Skeletal muscle tissue (tissue), 4 donors: ENCODE results near the gene IL22RA1. TPM values are rescaled to one million over a fixed set of nuclear protein-coding genes. Genes with fewer than 3 reads are reported as not detected.

Experiments used
- H3K27ac ChIP-seq: one replicate; pipeline ENCODE4 v1.7.0; 2013; ENCODE audit warnings: mild to moderate bottlenecking, low read depth, low read length, inconsistent platforms
- H3K27me3 ChIP-seq, 3 donors: one replicate each; pipeline ENCODE4 v1.7.0; 2013; ENCODE audit warnings: low read length in 3 of 3; ENCODE audit not compliant: control insufficient read depth in 3 of 3, insufficient read depth in 3 of 3
- H3K36me3 ChIP-seq, 3 donors: one replicate each; pipeline ENCODE4 v1.7.0; 2013; ENCODE audit warnings: low read length in 3 of 3; ENCODE audit not compliant: control insufficient read depth in 3 of 3, insufficient read depth in 3 of 3
- H3K4me1 ChIP-seq, 3 donors: one replicate each; pipeline ENCODE4 v1.7.0; 2013; ENCODE audit warnings: low read length in 3 of 3, mild to moderate bottlenecking in 3 of 3; ENCODE audit not compliant: control insufficient read depth in 3 of 3, insufficient read depth in 3 of 3
- H3K4me3 ChIP-seq, 3 donors: one replicate each; pipeline ENCODE4 v1.7.0; 2013; ENCODE audit warnings: low read length in 3 of 3
- H3K9ac ChIP-seq, 3 donors: one replicate each; pipeline ENCODE4 v1.7.0; 2013; ENCODE audit warnings: low read length in 3 of 3, mild to moderate bottlenecking in 3 of 3, moderate library complexity in 2 of 3, low read depth in 1 of 3
- H3K9me3 ChIP-seq, 3 donors: one replicate each; pipeline ENCODE4 v1.7.0; 2013; ENCODE audit warnings: low read length in 3 of 3; ENCODE audit not compliant: control insufficient read depth in 3 of 3
- total RNA-seq: library from RNA; depleted of rRNA; stranded (reverse); fragments of >200 nt; gene quantifications from one replicate; pipeline ENCODE4 v1.2.3, GENCODE V29; 2014
- donor health status: Osteomylitis.

The IL22RA1 gene
- total RNA-seq, 1 donor from 2014 or later: not detected

DNA sequence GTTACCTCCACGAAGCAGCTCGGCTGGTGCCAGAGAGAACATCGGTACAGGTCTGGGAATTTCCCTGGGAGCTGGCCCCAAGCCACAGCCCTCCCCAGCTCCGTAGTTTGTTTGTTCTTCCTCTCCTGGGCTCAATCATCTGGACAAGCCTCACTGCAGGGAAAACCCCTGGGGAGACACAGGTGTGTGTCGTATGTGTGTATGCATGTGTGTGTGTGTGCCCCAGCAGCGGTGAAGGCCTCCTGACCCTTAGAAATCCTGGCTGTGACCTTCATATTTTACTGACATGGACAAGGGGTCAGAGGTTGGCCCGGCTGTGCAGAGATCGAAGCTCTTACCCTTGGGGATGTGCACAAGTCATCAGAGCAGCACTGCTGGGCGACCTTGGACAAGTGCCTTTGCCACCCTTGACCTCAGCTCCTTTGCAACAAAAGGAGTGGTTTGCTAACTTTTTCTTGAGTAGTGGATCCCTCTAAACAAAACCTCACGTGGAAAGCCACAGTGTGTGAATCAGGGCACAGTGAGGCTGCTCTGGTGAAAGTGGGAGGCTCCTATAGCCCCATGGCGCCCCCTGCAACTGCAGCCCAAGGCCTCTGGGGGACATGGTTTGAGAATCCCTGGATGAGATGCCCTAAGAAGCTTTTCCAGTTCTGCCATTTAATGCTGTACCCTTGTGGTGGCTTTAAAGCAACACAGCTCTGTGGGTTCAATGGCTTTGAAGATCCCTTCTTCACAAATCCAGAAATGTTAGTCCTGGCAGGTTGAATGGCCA is 12.3 kb upstream of the IL22RA1 start:
- H3K9me3 ChIP-seq: no peaks in the 10 kb centered on the region
- H3K4me1 ChIP-seq: peaks cover 11 to 19% (median 18%) of the 10 kb centered on the region in 3 donors
- no peak overlapping the region for H3K4me3 ChIP-seq
- peak overlapping the region in 1 of 3 donors; percentile 40 for H3K9ac ChIP-seq
- H3K27ac ChIP-seq: no peak overlapping the region
- peaks cover 0 to 10% (median 0%) of the 10 kb centered on the region in 3 donors for H3K27me3 ChIP-seq
- H3K36me3 ChIP-seq: no peaks in the 10 kb centered on the region

DNA sequence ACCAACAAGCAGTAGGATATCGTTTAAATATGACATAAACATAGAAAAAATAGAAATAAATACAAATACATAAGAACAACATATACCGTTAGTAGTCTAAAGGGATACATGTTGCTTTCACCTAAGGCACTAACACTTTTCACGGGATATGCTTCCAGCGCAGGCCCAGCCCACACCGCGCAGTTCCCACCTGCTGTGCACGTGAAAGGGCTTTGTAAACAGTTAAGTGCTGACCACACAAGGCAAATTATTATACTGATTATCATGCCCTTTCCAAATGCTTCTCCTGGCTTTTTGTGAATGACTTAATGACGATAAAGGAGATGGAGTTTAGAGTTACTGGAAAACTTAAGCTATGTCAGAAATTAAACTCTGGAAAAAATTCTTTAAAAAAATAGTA is 11.3 kb upstream of the IL22RA1 start:
- Histone ChIP-seq H3K36me3 (no peaks in the 10 kb centered on the region), H3K27ac (no peak overlapping the region), H3K4me3 (no peak overlapping the region), H3K4me1 (peaks cover 11 to 24% (median 21%) of the 10 kb centered on the region in 3 donors), H3K9me3 (no peaks in the 10 kb centered on the region), H3K27me3 (peaks cover 0 to 10% (median 0%) of the 10 kb centered on the region in 3 donors), H3K9ac (no peak overlapping the region)

DNA sequence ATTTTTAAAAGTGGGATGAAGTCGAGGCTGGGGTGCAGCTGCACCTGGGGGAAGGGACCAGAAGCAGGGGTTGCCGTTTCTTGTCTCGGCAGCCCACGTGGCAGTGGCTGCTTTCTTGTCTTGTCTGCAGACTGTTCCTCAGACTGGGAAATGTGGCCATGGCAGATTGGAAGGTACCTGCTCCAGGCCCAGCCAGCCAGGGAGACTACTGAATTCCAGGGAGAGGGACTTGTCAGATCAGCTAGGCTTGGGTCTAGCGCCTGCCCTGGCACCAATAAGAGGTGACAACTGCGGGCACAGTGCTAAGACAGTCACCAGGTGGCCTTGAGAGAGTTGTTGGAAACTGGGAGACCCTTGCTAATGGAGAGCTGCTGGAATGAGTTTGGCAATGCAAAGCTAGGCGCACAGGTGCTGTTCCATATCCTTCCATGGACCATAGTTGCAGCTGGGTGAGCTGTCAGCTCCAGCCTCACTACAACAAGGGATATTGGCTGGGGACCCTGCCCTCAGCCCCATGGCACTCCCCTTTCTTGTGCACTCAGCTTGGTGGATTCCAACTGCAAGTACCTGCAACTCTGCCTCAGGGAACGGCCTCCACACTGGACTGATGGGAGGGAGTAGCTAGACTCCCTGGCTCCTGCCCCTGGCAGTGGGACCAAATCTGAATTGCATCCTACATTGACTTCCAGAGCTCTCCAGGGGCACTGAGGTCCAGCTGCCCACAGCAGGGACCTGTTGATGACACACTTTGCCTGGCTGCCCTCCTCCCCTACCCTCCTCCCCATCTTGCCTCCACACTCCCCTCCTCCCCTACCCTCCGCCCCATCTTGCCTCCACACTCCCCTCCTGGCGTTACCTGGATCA is 9.9 kb upstream of the IL22RA1 start:
- H3K9me3 ChIP-seq: no peaks in the 10 kb centered on the region
- H3K27me3 ChIP-seq: peaks cover 0 to 10% (median 0%) of the 10 kb centered on the region in 3 donors
- no peak overlapping the region for H3K9ac ChIP-seq
- no peak overlapping the region for H3K27ac ChIP-seq
- H3K4me1 ChIP-seq: peaks cover 6 to 17% (median 14%) of the 10 kb centered on the region in 3 donors
- no peaks in the 10 kb centered on the region for H3K36me3 ChIP-seq
- H3K4me3 ChIP-seq: no peak overlapping the region

DNA sequence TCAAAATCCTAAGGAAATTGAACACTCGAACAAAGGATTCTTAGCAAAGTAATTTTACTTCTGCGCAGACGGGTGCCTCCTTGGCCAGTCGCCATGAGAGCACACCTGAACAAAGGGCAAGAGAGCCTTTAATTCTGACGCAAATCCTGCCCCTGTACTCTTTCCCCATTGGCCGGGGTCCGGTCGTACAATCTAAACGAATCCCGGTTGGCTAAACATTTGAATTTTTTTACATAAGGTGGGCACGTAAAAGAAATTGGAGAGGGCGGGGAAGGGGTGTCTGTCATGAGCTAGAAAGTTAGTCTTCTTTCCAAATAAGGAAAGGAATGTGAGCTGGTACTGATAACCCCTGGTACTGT is 8.2 kb upstream of the IL22RA1 start:
- Histone ChIP-seq H3K27me3 (peaks cover 0 to 10% (median 0%) of the 10 kb centered on the region in 3 donors), H3K9me3 (no peaks in the 10 kb centered on the region), H3K27ac (no peak overlapping the region), H3K4me3 (no peak overlapping the region), H3K9ac (no peak overlapping the region), H3K4me1 (peaks cover 0 to 11% (median 9%) of the 10 kb centered on the region in 3 donors), H3K36me3 (no peaks in the 10 kb centered on the region)

DNA sequence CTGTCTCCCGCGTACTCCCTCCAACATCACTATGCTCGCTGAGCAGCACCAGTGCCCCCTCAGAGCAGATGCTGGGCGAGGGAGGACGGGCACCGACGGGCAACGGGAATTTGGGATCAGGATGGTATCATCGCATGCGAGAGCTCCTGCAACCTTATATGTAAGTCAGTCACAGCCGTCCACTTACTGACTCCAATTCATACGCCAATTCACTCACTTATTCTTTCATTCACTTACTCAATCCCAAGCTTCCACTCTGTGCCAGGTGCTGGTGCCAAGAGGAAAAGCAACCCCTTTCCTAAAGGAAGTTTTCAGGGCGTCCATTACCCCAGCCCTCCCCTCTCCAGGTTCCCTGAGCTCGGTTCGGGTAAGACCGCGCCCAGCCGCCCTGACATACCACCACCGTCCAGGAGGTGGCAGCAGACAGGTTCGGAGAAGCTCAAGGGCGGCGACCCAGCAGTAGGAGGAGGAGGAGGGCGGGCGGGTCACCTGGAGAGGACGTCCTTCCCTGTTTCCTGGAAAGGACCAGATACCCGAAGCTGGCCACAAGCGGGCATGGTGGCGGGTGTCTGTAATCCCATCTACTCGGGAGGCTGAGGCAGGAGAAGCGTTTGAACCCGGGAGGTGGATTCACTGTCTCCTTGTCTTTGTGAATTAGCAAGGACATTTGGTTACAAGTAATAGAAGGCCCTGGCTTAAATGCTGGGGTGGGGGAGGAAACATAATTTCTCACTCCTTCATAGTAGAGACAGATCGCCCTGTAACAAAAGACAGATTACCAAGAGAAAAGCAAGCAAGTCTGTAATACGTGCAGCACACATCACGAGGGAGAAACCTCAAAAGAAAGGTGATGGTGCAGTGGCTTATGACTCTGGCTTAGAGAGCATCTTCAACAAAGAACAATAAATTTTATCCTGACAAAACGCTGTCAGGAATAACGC is 7.6 kb upstream of the IL22RA1 start:
- Histone ChIP-seq H3K27me3 (peaks cover 0 to 10% (median 0%) of the 10 kb centered on the region in 3 donors), H3K4me3 (peak overlapping the region; percentile 38 to 56 (median 56)), H3K9me3 (no peaks in the 10 kb centered on the region), H3K36me3 (no peaks in the 10 kb centered on the region), H3K27ac (no peak overlapping the region), H3K4me1 (peaks cover 0 to 11% (median 9%) of the 10 kb centered on the region in 3 donors), H3K9ac (peak overlapping the region in 2 of 3 donors; percentile 43 to 64)

DNA sequence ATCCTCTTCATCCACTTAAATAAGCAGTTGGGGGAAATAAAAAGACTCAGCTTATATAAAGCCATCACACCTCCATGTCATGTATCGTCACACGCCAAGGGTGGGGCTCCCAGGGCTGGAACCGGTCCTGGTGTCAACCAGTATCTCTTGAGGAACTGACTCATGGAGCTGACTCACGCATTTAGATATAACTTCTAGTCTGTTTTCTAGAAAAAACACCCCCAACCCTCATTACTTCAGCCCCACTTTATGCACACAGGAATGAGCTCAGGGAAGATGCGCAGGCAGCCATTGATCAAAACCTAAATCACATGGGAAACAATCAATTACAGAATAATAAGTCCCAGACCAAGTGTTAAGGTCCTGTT is 6.9 kb upstream of the IL22RA1 start:
- peaks cover 0 to 10% (median 0%) of the 10 kb centered on the region in 3 donors for H3K27me3 ChIP-seq
- no peaks in the 10 kb centered on the region for H3K9me3 ChIP-seq
- H3K9ac ChIP-seq: peak overlapping the region in 1 of 3 donors; percentile 43
- no peak overlapping the region for H3K27ac ChIP-seq
- peak overlapping the region in 2 of 3 donors; percentile 56 for H3K4me3 ChIP-seq
- H3K4me1 ChIP-seq: peaks cover 0 to 11% (median 9%) of the 10 kb centered on the region in 3 donors
- no peaks in the 10 kb centered on the region for H3K36me3 ChIP-seq

DNA sequence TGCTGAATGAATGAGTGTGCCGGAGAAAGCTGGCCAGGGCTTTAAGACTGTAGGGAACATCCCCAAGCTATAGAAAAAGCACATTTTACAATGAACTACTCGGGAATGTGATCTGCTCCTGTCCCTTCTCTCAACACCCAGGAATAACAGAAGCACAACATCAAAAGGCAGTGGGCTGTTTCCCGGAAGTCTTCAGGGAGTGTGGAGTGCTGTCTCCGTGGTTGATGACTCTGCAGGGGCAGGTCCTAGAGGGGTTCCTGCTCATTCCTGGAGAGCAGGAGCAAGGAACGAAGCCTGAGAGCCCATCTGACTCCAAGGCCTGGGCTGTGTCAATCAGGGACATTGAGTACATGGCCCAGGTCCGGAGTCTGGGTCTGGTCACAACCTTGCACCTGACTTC is 4.9 kb upstream of the IL22RA1 start:
- Histone ChIP-seq H3K9ac (no peak overlapping the region), H3K4me3 (no peak overlapping the region), H3K27me3 (peaks cover 0 to 7% (median 0%) of the 10 kb centered on the region in 3 donors), H3K4me1 (peaks cover 0 to 12% (median 9%) of the 10 kb centered on the region in 3 donors), H3K27ac (no peak overlapping the region), H3K9me3 (no peaks in the 10 kb centered on the region), H3K36me3 (no peaks in the 10 kb centered on the region)

DNA sequence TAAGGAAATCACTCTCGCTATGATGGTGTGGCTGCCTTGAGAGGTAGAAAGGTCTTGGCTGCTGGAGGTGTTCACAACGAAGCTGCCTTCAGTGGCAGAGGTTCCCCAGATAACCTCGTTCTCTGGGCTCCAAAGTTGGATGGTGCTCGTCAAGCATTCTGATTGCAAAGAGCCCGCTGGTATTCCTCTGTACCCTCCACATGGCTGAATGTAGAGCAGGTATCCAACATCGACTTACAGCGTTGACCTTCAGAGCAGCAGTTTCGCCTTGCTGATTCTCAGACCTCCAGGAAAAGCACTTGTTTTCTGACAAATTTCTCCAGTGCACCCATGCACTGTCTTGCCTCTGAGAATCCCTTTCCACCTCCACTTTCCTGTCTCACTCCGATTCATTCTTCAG is 4.3 kb upstream of the IL22RA1 start:
- Histone ChIP-seq H3K27me3 (peaks cover 0 to under 1% (median 0%) of the 10 kb centered on the region in 3 donors), H3K4me3 (no peak overlapping the region), H3K9ac (no peak overlapping the region), H3K4me1 (peaks cover 0 to 19% (median 15%) of the 10 kb centered on the region in 3 donors), H3K36me3 (no peaks in the 10 kb centered on the region), H3K9me3 (no peaks in the 10 kb centered on the region), H3K27ac (no peak overlapping the region)

DNA sequence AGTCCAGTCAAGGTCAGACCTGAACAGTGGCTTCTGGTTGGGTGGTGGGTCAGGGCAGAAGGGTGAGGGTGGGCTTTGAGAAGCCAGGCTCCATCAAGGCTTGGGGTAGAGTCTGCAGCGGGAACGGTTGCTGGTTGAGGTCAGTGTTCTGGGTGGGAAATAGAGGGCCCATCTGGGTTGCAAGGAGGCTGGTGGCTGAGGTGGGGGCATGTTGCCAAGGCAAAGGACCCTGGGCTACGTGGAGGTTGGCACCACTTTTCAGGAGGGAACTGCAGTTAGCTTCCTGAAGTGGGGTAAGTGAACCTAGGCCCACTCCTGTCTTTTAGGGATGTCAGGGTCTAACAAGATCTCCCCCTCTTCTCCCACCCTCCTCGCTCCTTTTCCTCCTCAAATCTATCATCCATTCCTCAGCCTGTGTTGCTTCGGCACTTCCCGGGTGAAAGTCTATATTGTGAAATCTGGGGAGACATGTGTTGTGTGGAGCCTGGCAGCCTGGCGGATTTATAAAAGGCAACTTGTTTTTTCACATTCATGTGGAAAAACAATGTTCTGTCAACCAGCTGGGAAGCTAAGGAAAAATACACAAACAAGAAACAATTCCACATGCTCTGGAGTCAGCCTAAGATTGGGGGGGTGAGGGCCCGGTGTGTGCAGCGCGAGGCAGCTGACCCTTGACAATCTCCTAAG is 1.5 kb downstream of the IL22RA1 start:
- H3K4me1 ChIP-seq: peaks cover 0 to 8% (median 7%) of the 10 kb centered on the region in 3 donors
- H3K27ac ChIP-seq: no peak overlapping the region
- H3K9me3 ChIP-seq: no peaks in the 10 kb centered on the region
- H3K27me3 ChIP-seq: no peaks in the 10 kb centered on the region
- H3K9ac ChIP-seq: no peak overlapping the region
- no peak overlapping the region for H3K4me3 ChIP-seq
- no peaks in the 10 kb centered on the region for H3K36me3 ChIP-seq
